Mucosa of descending colon (tissue), 3 donors: Measurements from ENCODE around the gene DVL1. TPM values are rescaled to one million over a fixed set of nuclear protein-coding genes. Genes with fewer than 3 reads are reported as not detected.

Experiments
- ATAC-seq: fragments of 200-7000 bp; cut with Tn5 transposase; one replicate; pipeline ENCODE4 v1.9.1; 2020; ENCODE audit warnings: mild to moderate bottlenecking, moderate library complexity
- DNase-seq, 3 donors: peaks; one replicate each; pipeline ENCODE4 v3.0.0-alpha.2; 2020
- H3K36me3 ChIP-seq: fragments of 200-600 bp; one replicate; pipeline ENCODE4 v1.8.0; 2021; ENCODE audit warnings: low read depth, mild to moderate bottlenecking
- H3K4me1 ChIP-seq: fragments of 200-600 bp; one replicate; pipeline ENCODE4 v1.8.0; 2021; ENCODE audit warnings: low read depth, mild to moderate bottlenecking
- H3K4me3 ChIP-seq: fragments of 200-600 bp; one replicate; pipeline ENCODE4 v1.8.0; 2021; ENCODE audit warnings: mild to moderate bottlenecking
- H3K9me3 ChIP-seq: fragments of 200-600 bp; one replicate; pipeline ENCODE4 v1.8.0; 2021; ENCODE audit warnings: mild to moderate bottlenecking
- intact Hi-C, 2 donors: fragments of 100-400 bp; cut with DNase I in 1 of 2; cut with micrococcal nuclease in 1 of 2; formaldehyde crosslinking; loops; one replicate each; pipeline versions ENCODE4 v1.11.0 to v1.11.1; 2022; cut with DNase I, micrococcal nuclease
- total RNA-seq, 3 donors: library from RNA; stranded (reverse); fragmentation: NEBNext Ultra II Directional in 2 of 3; extraction: Animal tissue kit (Norgen Biotek cat#: 25700) in 2 of 3; gene quantifications; one replicate each; pipeline versions ENCODE4 v1.2.1 to v1.2.4, GENCODE V29; 2021 to 2023
- TF ChIP-seq, protein P1 (sequence below): fragments of 200-600 bp; IDR thresholded peaks from one replicate; pipeline ENCODE4 v1.8.0; 2022; ENCODE audit warnings: antibody characterized with exemption, mild to moderate bottlenecking
- donor health status: DM: no; HTN: no; CAD: no; lungs with moderate emphysema.
- donor health status: DM: no; HTN: no; CAD: no.
- donor health status: DM: no; HTN: yes; CAD: no.

Gene DVL1
- total RNA-seq, 3 donors from 2014 or later = 51.7 to 95.3 (median 73.1) TPM

DNA sequence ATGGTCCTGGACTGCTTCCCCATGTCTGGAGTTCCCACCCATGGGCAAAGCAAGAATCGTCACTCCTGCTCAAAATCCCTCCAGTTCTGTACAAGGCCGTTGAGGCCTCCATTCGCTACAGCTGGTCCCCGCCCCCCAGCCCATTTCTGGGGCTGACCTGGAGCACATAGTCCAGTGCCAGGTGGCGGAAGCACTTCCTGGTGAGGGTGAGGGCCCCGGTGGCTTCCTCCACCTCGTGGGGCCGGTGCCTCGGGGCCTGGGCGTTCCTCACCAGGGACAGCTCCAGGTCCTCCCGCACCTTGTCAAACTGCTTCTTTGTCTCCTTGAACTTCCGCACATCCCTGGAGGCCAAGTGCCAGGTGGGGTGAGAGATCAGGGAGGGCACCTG is 48.9 kb downstream of the DVL1 start:
- no peaks in the 10 kb centered on the region for H3K9me3 ChIP-seq
- TF ChIP-seq, protein P1, sequence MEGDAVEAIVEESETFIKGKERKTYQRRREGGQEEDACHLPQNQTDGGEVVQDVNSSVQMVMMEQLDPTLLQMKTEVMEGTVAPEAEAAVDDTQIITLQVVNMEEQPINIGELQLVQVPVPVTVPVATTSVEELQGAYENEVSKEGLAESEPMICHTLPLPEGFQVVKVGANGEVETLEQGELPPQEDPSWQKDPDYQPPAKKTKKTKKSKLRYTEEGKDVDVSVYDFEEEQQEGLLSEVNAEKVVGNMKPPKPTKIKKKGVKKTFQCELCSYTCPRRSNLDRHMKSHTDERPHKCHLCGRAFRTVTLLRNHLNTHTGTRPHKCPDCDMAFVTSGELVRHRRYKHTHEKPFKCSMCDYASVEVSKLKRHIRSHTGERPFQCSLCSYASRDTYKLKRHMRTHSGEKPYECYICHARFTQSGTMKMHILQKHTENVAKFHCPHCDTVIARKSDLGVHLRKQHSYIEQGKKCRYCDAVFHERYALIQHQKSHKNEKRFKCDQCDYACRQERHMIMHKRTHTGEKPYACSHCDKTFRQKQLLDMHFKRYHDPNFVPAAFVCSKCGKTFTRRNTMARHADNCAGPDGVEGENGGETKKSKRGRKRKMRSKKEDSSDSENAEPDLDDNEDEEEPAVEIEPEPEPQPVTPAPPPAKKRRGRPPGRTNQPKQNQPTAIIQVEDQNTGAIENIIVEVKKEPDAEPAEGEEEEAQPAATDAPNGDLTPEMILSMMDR = no peak
- H3K4me3 ChIP-seq = no peak overlapping the region
- DNase-seq (no peak), ATAC-seq (no peak)
- H3K36me3 ChIP-seq = no peaks in the 10 kb centered on the region
- peaks cover 9% of the 10 kb centered on the region for H3K4me1 ChIP-seq
- intact Hi-C loops = no loop called here

DNA sequence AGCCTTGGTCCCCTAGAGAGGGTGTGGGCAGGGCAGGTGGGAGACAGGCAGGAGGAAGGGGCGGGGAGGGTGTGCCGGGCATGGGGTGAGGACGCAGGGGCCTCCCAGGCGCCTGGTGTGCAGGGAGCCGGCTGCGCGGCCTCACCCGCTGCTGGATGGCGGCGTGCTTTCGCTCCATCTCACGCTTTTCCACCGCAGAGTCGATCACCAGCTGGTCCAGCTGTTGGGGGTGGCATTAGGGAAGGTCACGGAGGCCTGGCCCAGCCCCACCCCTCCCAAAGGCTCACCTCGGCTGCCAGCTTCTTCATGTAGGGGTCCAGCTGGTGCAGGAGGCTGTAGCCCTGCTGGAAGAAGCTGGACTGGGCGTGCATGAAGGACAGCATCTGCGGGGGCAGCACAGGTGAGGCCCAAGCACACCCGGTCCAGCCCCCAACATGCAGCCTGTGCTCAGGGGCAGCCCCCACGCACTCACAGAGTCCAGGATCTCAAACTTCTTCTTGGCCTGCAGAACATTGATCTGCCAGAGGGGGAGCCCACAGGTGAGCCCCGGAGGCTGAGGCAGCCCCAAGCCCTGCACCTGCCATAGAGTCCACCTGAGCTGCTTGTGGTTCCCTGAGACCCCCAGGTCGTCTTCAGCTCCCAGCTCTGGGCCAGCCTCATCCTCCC is 49.4 kb downstream of the DVL1 start:
- no peaks in the 10 kb centered on the region for H3K9me3 ChIP-seq
- H3K4me3 ChIP-seq = no peak overlapping the region
- TF ChIP-seq, protein P1 = no peak
- H3K4me1 ChIP-seq = peaks cover 4% of the 10 kb centered on the region
- H3K36me3 ChIP-seq = no peaks in the 10 kb centered on the region
- intact Hi-C loops = loop anchor here in 1 of 2 donors (5.0 kb wide), 1 partner anchor 178 kb away; no protein-coding TSS in a partner anchor
- DNase-seq (no peak), ATAC-seq (peak; percentile 13)

DNA sequence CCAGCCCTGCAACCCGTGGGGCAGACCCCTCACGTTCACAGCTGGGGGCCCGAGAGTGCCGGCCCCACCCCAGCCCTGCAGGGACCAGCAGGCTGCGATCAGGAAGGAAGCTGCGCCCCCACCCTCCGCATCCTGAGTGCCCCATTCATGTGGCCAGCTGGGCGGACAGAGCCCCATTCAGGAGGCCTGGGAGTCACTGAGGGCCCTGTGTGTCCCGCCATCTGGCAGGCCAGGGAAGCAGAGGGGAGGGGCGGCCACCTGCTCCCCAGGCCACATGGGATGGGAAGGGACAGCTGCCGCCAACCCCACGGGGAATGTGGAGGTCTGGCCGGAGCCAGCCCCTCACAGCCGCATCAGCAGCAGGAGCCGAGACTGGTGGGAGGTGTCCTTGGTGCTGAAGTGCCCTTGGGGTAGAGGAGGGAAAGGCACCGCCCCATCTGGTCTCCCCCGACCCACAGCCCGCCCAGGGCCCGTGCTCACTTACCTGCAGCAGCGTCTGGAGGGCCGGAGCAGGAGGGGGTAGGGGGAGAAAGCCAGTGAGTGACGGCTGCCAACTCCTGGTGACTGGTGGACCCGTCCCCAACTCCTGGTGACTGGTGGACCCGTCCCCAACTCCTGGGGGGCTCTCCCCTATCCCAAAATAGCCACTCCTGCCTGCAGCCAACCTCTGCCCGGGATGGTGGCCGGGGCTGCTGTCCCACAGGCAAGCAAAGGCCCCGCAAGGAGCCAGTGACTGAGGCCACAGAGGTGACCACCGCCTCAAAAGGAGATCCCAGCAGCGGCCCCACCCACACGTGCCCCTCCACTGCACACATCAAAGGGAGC is 50.1 kb downstream of the DVL1 start:
- H3K4me1 ChIP-seq = no peaks in the 10 kb centered on the region
- H3K9me3 ChIP-seq = no peaks in the 10 kb centered on the region
- H3K4me3 ChIP-seq = no peak overlapping the region
- TF ChIP-seq, protein P1 = no peak
- no peak for DNase-seq
- no peak for ATAC-seq
- intact Hi-C loops = loop anchor here in 1 of 2 donors (5.0 kb wide), 1 partner anchor 177 kb away; no protein-coding TSS in a partner anchor
- no peaks in the 10 kb centered on the region for H3K36me3 ChIP-seq

DNA sequence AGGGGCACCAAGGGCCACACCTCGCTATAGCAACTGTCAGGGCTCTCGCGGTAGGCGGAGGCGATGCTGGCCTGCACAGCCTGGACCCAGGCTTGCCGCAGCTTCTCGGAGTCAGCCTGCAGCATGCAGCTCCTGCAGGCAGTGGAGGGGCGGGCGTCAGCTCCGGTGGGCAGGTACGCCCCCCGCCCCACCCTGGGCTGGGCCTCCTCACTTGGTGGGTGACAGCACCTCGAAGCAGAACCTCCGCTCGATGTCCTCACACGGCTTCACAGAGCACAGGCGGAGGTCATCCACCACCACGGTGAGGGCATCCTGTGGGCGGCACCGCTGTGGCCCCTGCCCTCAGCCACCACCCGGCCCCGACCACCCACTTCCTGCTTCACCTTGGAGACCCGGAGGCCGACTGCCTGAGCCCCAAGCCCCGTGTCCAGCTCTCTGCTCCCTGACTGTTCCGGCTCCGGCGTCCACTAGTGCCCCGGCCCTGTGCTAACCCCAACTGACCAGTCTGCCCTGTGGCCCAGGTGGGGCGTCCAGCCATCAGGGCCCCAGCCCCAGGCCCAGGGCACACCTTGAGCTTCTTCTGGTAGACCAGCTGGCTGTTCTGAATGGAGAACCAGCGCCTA is 51.3 kb downstream of the DVL1 start:
- ATAC-seq = no peak
- intact Hi-C loops = loop anchor here in 1 of 2 donors (5.0 kb wide), 1 partner anchor 176 kb away; no protein-coding TSS in a partner anchor
- H3K4me1 ChIP-seq = no peaks in the 10 kb centered on the region
- no peak for DNase-seq
- TF ChIP-seq, protein P1 = no peak
- no peaks in the 10 kb centered on the region for H3K9me3 ChIP-seq
- no peaks in the 10 kb centered on the region for H3K36me3 ChIP-seq
- H3K4me3 ChIP-seq = no peak overlapping the region
